BJ (cell line): ENCODE results near the gene ABCA7. TPM values are rescaled to one million over a fixed set of nuclear protein-coding genes. Genes with fewer than 3 reads are reported as not detected.

Experiments
- CTCF ChIA-PET: fragments of 350-600 bp; formaldehyde crosslinking; extraction: SDS; loops from one replicate; lab custom pipeline; 2021; ENCODE audit warnings: antibody characterized with exemption, inconsistent platforms; lab: Yijun Ruan, JAX
- POLR2A ChIA-PET: fragments of 300-600 bp; sonication (Branson Sonifier 250); formaldehyde crosslinking; extraction: SDS; loops from one replicate; lab custom pipeline; 2021; ENCODE audit warnings: antibody characterized with exemption; lab: Charles Lee
- DNase-seq: peaks from one replicate; pipeline ENCODE4 v3.0.0-alpha.2; 2011; ENCODE audit warnings: low read depth
- H3K27me3 ChIP-seq: 2 replicates; pipeline ENCODE4 v1.6.0; 2011; ENCODE audit warnings: low read length; ENCODE audit not compliant: control insufficient read depth, insufficient read depth
- H3K36me3 ChIP-seq: 2 replicates; pipeline ENCODE4 v1.5.1; 2011; ENCODE audit warnings: low read length; ENCODE audit not compliant: control insufficient read depth, insufficient read depth
- H3K4me3 ChIP-seq: 2 replicates; pipeline ENCODE4 v1.5.1; 2011; ENCODE audit warnings: low read depth, mild to moderate bottlenecking, control low read depth, low read length
- polyA minus RNA-seq: library from RNA; depleted of rRNA, polyadenylated mRNA; stranded (reverse); fragments of >200 nt; gene quantifications from 2 replicates; pipeline ENCODE4 v1.2.3, GENCODE V29; 2011; rRNA and poly(A)+ RNA removed
- polyA plus RNA-seq: library from polyadenylated mRNA; depleted of rRNA; stranded (reverse); fragments of >200 nt; gene quantifications from 2 replicates; pipeline ENCODE4 v1.2.3, GENCODE V29; 2011; rRNA removed
- TF ChIP-seq, protein P1 (sequence below): IDR thresholded peaks from 2 replicates; pipeline ENCODE4 v1.5.1; 2011; ENCODE audit warnings: low read depth, mild to moderate bottlenecking, control low read depth, inconsistent platforms, low read length, moderate library complexity; ENCODE audit not compliant: insufficient read depth

ABCA7 gene, protein sequence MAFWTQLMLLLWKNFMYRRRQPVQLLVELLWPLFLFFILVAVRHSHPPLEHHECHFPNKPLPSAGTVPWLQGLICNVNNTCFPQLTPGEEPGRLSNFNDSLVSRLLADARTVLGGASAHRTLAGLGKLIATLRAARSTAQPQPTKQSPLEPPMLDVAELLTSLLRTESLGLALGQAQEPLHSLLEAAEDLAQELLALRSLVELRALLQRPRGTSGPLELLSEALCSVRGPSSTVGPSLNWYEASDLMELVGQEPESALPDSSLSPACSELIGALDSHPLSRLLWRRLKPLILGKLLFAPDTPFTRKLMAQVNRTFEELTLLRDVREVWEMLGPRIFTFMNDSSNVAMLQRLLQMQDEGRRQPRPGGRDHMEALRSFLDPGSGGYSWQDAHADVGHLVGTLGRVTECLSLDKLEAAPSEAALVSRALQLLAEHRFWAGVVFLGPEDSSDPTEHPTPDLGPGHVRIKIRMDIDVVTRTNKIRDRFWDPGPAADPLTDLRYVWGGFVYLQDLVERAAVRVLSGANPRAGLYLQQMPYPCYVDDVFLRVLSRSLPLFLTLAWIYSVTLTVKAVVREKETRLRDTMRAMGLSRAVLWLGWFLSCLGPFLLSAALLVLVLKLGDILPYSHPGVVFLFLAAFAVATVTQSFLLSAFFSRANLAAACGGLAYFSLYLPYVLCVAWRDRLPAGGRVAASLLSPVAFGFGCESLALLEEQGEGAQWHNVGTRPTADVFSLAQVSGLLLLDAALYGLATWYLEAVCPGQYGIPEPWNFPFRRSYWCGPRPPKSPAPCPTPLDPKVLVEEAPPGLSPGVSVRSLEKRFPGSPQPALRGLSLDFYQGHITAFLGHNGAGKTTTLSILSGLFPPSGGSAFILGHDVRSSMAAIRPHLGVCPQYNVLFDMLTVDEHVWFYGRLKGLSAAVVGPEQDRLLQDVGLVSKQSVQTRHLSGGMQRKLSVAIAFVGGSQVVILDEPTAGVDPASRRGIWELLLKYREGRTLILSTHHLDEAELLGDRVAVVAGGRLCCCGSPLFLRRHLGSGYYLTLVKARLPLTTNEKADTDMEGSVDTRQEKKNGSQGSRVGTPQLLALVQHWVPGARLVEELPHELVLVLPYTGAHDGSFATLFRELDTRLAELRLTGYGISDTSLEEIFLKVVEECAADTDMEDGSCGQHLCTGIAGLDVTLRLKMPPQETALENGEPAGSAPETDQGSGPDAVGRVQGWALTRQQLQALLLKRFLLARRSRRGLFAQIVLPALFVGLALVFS (N-terminal part only)
- polyA plus RNA-seq: 1.3 and 1.9 TPM in 2 replicates
- 2.3 and 3.9 TPM in 2 replicates for polyA minus RNA-seq

DNA sequence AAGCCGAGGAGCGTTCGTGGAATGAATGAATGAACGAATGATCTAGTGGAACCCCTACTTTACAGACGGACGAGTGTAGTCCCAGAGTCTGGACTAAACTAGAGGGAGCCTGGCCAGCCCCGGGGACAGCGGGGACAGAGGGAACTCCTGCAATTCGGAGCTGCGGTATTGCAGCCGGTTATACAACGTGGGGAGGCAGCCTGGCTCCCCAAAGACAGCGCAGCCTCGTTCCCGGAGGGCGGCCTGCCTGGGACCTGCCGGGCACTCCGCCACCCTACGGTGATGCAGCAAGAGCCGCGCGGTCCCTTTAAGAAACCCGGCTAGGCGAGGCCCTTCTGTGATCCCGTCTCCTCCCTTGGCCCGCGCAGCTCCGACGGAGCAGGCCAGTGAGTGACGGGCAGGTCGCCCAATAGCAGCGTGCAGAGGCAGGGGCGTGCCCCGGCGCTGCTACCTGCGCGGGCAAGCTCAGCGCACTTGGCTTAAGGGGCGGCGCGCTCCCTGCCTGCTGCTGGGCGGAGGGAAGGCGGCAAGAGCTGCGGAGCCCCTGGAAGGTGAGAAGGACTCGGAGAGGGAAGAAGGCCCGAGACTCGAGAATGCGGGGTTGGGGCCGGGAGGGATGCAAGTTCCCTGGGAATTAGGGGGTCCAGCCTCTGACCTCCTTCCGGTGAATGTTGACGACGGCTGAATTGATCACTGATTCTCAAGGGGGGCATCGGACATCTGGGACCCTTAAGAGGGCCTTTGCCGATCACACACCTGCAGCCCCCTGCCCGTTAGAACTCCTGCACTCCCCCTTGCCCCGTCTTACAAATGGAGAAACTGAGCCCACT, at the start of gene ABCA7:
TSS of gene ABCA7 (plus strand) at position 462 of the 830 bp plus-strand sequence. CDS start 1,255 bp downstream, outside the sequence.
- H3K4me3 ChIP-seq: peak within 1 kb of the TSS; percentile 33
- ChIA-PET CTCF (interaction anchor here (1.0 to 2.1 kb wide), 3 partner anchors 14 to 151 kb away, joined by 3 to 7 read pairs (median 5); partner anchors contain the start of gene CNN2), POLR2A (interaction anchor here (1.1 kb wide), 2 partner anchors 13 to 64 kb away, joined by 3 to 8 read pairs; partner anchors contain the start of genes CNN2 and GPX4)
- peak; percentile 79 for DNase-seq
- peaks cover 23% of the 10 kb centered on the region for H3K36me3 ChIP-seq
- no peaks in the 10 kb centered on the region for H3K27me3 ChIP-seq
- TF ChIP-seq, protein P1, sequence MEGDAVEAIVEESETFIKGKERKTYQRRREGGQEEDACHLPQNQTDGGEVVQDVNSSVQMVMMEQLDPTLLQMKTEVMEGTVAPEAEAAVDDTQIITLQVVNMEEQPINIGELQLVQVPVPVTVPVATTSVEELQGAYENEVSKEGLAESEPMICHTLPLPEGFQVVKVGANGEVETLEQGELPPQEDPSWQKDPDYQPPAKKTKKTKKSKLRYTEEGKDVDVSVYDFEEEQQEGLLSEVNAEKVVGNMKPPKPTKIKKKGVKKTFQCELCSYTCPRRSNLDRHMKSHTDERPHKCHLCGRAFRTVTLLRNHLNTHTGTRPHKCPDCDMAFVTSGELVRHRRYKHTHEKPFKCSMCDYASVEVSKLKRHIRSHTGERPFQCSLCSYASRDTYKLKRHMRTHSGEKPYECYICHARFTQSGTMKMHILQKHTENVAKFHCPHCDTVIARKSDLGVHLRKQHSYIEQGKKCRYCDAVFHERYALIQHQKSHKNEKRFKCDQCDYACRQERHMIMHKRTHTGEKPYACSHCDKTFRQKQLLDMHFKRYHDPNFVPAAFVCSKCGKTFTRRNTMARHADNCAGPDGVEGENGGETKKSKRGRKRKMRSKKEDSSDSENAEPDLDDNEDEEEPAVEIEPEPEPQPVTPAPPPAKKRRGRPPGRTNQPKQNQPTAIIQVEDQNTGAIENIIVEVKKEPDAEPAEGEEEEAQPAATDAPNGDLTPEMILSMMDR: no peak

DNA sequence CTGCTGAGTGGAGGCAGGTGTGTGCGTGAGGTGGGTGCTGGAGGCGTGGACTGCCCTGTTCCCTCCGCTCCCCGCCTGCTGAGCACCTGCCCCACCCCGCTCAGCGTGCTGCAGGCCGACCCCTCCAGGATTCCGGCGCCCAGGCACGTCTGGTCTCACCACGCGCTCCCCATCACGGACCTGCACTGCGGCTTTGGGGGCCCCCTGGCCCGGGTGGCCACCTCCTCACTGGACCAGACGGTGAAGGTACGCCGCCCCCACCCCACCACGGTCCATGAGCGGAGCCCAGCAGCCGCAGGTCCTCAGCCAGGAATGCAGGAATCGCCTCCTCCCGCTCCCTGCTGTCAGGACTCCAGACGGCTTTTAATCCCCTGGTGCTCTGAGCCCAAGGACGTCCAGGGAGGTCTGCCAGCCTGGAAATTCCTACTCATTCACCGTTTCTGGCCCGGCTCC, 49.8 kb upstream of the ABCA7 start:
- TF ChIP-seq, protein P1: no peak
- Histone ChIP-seq H3K4me3 (no peak overlapping the region), H3K36me3 (peaks cover 25% of the 10 kb centered on the region), H3K27me3 (no peaks in the 10 kb centered on the region)
- no peak for DNase-seq
- POLR2A ChIA-PET: no interaction called here
- CTCF ChIA-PET: no interaction called here

DNA sequence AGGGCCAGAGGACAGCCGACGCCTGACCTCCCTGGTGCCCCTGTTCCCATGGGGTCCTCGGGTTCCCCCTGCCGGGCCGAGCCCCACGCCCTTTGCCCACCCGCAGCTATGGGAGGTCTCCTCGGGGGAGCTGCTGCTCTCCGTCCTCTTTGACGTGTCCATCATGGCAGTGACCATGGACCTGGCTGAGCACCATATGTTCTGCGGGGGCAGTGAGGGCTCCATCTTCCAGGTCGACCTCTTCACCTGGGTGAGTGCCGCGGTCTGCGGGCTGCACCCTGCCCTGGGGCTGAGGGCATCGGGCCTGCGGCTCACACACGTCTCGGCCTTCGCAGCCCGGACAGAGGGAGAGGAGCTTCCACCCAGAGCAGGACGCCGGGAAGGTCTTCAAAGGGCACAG, 49.2 kb upstream of the ABCA7 start:
- ChIA-PET CTCF (no interaction called here), POLR2A (no interaction called here)
- TF ChIP-seq, protein P1: no peak
- H3K27me3 ChIP-seq: no peaks in the 10 kb centered on the region
- DNase-seq: no peak
- H3K4me3 ChIP-seq: no peak overlapping the region
- H3K36me3 ChIP-seq: peaks cover 22% of the 10 kb centered on the region

DNA sequence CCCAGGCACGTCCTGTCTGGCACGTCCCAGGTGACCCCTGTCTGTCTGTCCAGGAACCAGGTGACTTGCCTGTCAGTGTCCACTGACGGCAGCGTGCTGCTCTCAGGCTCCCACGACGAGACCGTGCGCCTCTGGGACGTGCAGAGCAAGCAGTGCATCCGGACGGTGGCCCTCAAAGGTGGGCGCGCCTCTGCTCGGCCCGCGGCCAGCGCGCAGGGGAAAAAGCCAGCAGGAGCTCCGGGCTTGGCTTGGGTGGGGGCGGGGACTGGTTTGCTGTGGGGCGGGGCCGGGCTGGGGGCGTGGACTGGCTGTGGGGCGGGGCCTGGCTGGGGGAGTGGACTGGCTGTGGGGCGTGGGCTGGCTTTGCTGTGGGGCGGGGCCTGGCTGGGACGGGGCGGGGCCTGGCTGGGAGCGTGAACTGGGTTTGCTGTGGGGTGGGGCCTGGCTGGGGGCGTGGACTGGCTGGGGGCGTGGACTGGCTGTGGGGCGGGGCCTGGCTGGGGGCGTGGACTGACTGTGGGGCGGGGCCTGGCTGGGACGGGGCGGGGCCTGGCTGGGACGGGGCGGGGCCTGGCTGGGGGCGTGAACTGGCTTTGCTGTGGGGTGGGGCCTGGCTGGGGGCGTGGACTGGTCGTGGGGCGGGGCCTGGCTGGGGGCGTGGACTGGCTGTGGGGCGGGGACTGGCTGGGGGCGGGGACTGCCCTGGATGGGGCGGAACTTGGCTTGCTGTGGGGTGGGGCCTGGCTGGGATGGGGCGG, 48.6 kb upstream of the ABCA7 start:
- CTCF ChIA-PET: no interaction called here
- Histone ChIP-seq H3K27me3 (no peaks in the 10 kb centered on the region), H3K4me3 (no peak overlapping the region), H3K36me3 (peaks cover 21% of the 10 kb centered on the region)
- TF ChIP-seq, protein P1: no peak
- DNase-seq: no peak
- POLR2A ChIA-PET: no interaction called here
